Hepatocyte (in vitro differentiated cells): Measurements from ENCODE around the gene NPAS3. TPM values are rescaled to one million over a fixed set of nuclear protein-coding genes. Genes with fewer than 3 reads are reported as not detected.

Experiments used
- DNase-seq: peaks from one replicate; pipeline ENCODE4 v3.0.0-alpha.2; 2016; ENCODE audit warnings: low spot score
- H2AFZ ChIP-seq: fragments of 200-600 bp; sonication (generic); 2 replicates; pipeline ENCODE4 v1.6.0; 2016; ENCODE audit warnings: antibody characterized with exemption, mild to moderate bottlenecking
- H3K27ac ChIP-seq: fragments of 200-600 bp; sonication (generic); 2 replicates; pipeline ENCODE4 v1.5.1; 2016; ENCODE audit warnings: mild to moderate bottlenecking
- H3K27me3 ChIP-seq: fragments of 200-600 bp; sonication (generic); 2 replicates; pipeline ENCODE4 v1.6.1; 2016
- H3K36me3 ChIP-seq: fragments of 200-600 bp; sonication (generic); replicated peaks from 2 replicates; pipeline ENCODE4 v1.5.1; 2016; ENCODE audit warnings: low read depth; ENCODE audit not compliant: insufficient read depth
- H3K4me1 ChIP-seq: fragments of 200-600 bp; sonication (generic); 2 replicates; pipeline ENCODE4 v1.5.1; 2016; ENCODE audit warnings: mild to moderate bottlenecking, moderate library complexity; ENCODE audit not compliant: insufficient read depth
- H3K4me2 ChIP-seq: fragments of 200-600 bp; sonication (generic); 2 replicates; pipeline ENCODE4 v1.6.0; 2016
- H3K4me3 ChIP-seq: fragments of 200-600 bp; sonication (generic); 2 replicates; pipeline ENCODE4 v1.5.1; 2016; ENCODE audit warnings: mild to moderate bottlenecking
- H3K79me2 ChIP-seq: fragments of 200-600 bp; sonication (generic); 2 replicates; pipeline ENCODE4 v1.6.0; 2017; ENCODE audit warnings: mild to moderate bottlenecking
- H3K9me2 ChIP-seq: fragments of 200-600 bp; sonication (generic); replicated peaks from 2 replicates; pipeline ENCODE4 v1.6.0; 2017; ENCODE audit warnings: mild to moderate bottlenecking; ENCODE audit not compliant: insufficient read depth
- H3K9me3 ChIP-seq: fragments of 200-600 bp; sonication (generic); 2 replicates; pipeline ENCODE4 v1.5.1; 2016; ENCODE audit warnings: low read depth, mild to moderate bottlenecking
- H4K20me1 ChIP-seq: fragments of 200-600 bp; sonication (generic); 2 replicates; pipeline ENCODE4 v1.6.0; 2016; ENCODE audit warnings: mild to moderate bottlenecking; ENCODE audit not compliant: insufficient read depth, poor library complexity, severe bottlenecking
- EZH2 ChIP-seq: fragments of 200-600 bp; sonication (generic); IDR thresholded peaks from 2 replicates; pipeline ENCODE4 v1.6.1; 2016; ENCODE audit warnings: antibody characterized with exemption, mild to moderate bottlenecking, borderline replicate concordance
- EZH2phosphoT487 ChIP-seq: fragments of 200-600 bp; sonication (generic); IDR thresholded peaks from one replicate; pipeline ENCODE4 v1.6.1; 2018; ENCODE audit warnings: antibody characterized with exemption, mild to moderate bottlenecking, low read depth, moderate library complexity; ENCODE audit not compliant: unreplicated experiment, severe bottlenecking
- WGBS: methylation state at CpG from one replicate; pipeline ENCODE4 v1.1.6; 2016; ENCODE audit warnings: low lambda C conversion rate; ENCODE audit errors: missing lambda C conversion rate; 5-methylcytosine and 5-hydroxymethylcytosine counted together
- polyA plus RNA-seq: library from polyadenylated mRNA; unstranded; fragments of >200 nt; fragmentation: Nextera tagmentation; extraction: Ambion mirVana; gene quantifications from 2 replicates; pipeline ENCODE4 v1.2.1, GENCODE V29; 2016
- total RNA-seq: library from RNA; depleted of rRNA; stranded (reverse); fragments of >200 nt; gene quantifications from 2 replicates; pipeline ENCODE4 v1.2.3, GENCODE V29; 2014
- TF ChIP-seq, protein P1 (sequence below): fragments of 200-600 bp; sonication (generic); IDR thresholded peaks from 2 replicates; pipeline ENCODE4 v1.5.1; 2016; ENCODE audit warnings: antibody characterized with exemption, mild to moderate bottlenecking; ENCODE audit not compliant: poor library complexity

NPAS3 gene
- total and polyA plus RNA-seq, 2 experiments from 2014 or later, result 0.11 to 1.1 TPM

DNA sequence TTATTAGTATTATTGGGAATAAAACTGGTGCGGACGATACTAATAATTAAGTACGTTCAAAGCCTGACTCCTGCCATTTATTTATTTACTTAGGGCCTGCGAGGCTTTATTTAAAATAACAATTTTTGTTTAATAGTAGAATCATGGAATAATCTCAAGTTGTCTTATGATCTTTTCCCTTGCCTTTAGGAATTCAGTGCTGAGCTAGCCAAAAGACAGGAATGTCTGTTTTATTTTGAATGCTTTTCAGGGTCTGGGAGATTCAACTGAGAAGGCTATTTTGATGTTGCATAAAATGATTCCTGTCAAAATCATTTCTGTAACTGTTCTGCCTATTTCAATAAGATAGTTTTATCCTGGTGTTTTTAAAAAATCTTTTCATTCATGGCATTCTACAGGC lies 522.4 kb downstream of the NPAS3 start:
- no peak overlapping the region for H2AFZ ChIP-seq
- no peak for DNase-seq
- 90% methylated on average over 4 of the region's 4 CpGs for WGBS
- H3K4me3 ChIP-seq, result no peak overlapping the region
- H4K20me1 ChIP-seq, result no peaks in the 10 kb centered on the region
- no peaks in the 10 kb centered on the region for H3K9me3 ChIP-seq
- no peaks in the 10 kb centered on the region for H3K79me2 ChIP-seq
- no peaks in the 10 kb centered on the region for H3K27me3 ChIP-seq
- H3K4me2 ChIP-seq, result no peak overlapping the region
- H3K27ac ChIP-seq, result no peak overlapping the region
- H3K4me1 ChIP-seq, result peaks cover 7% of the 10 kb centered on the region
- H3K9me2 ChIP-seq, result no peaks in the 10 kb centered on the region
- TF ChIP-seq, protein P1, sequence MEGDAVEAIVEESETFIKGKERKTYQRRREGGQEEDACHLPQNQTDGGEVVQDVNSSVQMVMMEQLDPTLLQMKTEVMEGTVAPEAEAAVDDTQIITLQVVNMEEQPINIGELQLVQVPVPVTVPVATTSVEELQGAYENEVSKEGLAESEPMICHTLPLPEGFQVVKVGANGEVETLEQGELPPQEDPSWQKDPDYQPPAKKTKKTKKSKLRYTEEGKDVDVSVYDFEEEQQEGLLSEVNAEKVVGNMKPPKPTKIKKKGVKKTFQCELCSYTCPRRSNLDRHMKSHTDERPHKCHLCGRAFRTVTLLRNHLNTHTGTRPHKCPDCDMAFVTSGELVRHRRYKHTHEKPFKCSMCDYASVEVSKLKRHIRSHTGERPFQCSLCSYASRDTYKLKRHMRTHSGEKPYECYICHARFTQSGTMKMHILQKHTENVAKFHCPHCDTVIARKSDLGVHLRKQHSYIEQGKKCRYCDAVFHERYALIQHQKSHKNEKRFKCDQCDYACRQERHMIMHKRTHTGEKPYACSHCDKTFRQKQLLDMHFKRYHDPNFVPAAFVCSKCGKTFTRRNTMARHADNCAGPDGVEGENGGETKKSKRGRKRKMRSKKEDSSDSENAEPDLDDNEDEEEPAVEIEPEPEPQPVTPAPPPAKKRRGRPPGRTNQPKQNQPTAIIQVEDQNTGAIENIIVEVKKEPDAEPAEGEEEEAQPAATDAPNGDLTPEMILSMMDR, result no peak
- TF ChIP-seq EZH2phosphoT487 (no peak), EZH2 (no peak)
- H3K36me3 ChIP-seq, result no peaks in the 10 kb centered on the region

DNA sequence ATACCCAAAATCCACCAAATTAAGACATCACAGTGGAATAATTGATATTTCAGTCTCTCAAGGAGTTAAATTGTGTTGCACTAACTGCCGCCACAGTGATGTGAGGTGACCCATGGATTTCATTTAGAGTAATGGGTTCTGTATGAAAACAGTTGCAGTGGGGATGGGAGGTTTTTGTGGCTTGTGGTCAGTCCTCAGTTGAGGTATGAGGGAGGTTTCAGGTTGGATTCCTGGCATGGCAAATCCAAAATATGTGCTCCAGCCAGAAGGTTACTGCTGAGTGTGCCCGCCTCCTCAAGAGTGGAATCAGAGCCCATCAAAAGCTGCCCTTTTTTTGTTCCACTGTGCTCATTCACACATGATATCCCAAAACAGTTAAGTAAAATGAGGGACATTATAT lies 525.1 kb downstream of the NPAS3 start:
- Histone ChIP-seq H3K79me2 (no peaks in the 10 kb centered on the region), H3K27ac (no peak overlapping the region), H3K36me3 (no peaks in the 10 kb centered on the region), H3K4me1 (no peaks in the 10 kb centered on the region), H3K27me3 (no peaks in the 10 kb centered on the region), H3K4me2 (no peak overlapping the region), H4K20me1 (no peaks in the 10 kb centered on the region), H3K4me3 (no peak overlapping the region), H3K9me3 (no peaks in the 10 kb centered on the region), H2AFZ (no peak overlapping the region), H3K9me2 (no peaks in the 10 kb centered on the region)
- DNase-seq, result no peak
- 89% methylated on average over 2 of the region's 2 CpGs for WGBS
- TF ChIP-seq EZH2phosphoT487 (no peak), EZH2 (no peak)
- TF ChIP-seq, protein P1, result no peak

DNA sequence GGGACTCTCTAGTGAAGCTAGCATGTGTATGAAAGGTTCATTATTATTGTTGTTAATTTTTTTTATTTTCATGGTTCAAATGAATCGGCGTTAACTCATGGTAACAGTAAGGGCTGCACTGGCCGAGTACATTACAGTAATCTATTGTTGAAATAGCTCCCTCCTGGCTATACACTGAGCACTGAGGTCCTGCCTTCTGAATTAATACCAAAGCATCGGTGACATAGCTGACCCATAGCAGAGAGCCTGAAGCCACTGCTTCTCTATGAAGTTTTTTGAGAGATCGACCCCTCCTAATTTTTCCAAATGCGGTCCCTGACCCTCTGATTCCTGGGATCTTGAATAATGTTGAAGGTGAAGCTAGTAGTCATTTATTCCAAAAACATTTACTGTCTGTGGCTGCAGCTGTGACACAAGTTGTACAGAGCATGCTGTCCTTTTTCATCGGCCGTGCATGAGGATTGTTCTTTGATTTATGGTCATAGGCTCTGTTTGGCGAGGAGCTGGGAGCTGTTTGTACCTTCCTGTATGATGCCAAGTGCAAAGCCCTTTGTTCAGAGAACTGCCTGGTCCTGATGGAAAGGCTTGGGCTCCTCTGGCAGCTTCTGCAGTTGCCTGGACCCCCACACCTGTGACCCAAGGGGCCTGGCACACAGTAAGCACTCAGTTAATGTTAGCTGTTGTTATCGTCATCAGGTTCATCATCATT lies 525.7 kb downstream of the NPAS3 start:
- TF ChIP-seq EZH2 (no peak), EZH2phosphoT487 (no peak)
- no peaks in the 10 kb centered on the region for H3K9me3 ChIP-seq
- H3K4me1 ChIP-seq, result no peaks in the 10 kb centered on the region
- DNase-seq, result no peak
- H3K27me3 ChIP-seq, result no peaks in the 10 kb centered on the region
- H3K36me3 ChIP-seq, result no peaks in the 10 kb centered on the region
- H3K4me3 ChIP-seq, result no peak overlapping the region
- H3K4me2 ChIP-seq, result no peak overlapping the region
- WGBS, result 85% methylated on average over 10 of the region's 10 CpGs
- H3K27ac ChIP-seq, result no peak overlapping the region
- no peaks in the 10 kb centered on the region for H3K9me2 ChIP-seq
- no peaks in the 10 kb centered on the region for H4K20me1 ChIP-seq
- H2AFZ ChIP-seq, result no peak overlapping the region
- no peaks in the 10 kb centered on the region for H3K79me2 ChIP-seq

DNA sequence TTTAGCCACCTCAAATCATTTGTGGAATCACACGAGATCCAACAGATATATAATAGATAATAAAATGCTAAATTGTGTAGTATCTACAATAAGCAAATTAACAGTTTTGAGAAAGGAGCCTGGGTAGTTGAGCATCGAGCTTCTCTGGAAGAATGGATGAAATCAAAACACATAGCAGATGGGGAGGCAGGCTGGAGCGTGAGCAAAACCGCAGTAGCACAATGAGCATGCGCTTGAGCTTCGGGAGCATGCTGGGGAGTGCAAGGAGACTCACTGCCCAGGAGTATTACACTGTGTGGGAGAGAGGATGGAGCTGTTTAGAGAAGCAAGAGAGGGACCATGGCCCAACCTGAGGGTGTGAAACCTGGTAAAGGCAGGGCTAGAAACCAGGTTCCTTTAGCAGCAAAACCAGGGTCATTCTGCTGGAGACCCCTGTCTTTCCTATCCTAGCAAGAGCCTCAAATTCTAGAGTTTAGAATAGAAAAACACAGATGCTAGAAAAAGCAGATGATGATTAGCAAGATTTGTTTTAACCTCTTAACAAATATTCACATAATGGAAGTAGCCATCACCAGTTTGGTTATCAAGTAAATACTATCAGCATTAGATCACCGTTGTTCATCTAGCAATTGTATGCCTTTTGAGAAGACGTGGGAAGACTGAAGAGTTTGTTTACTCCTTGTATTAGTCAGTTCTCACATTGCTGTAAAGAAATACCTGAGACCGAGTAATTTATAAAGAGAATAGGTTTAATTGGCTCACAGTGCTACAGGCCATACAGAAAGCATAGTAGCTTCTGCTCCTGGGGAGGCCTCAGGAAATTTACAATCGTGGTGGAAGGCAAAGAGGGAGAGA lies 527.4 kb downstream of the NPAS3 start:
- TF ChIP-seq EZH2, result no peak
- no peak for TF ChIP-seq EZH2phosphoT487
- TF ChIP-seq, protein P1, result no peak
- Histone ChIP-seq H3K36me3 (no peaks in the 10 kb centered on the region), H3K27me3 (no peaks in the 10 kb centered on the region), H3K79me2 (no peaks in the 10 kb centered on the region), H3K9me3 (no peaks in the 10 kb centered on the region), H3K4me3 (no peak overlapping the region), H2AFZ (no peak overlapping the region), H4K20me1 (no peaks in the 10 kb centered on the region), H3K4me1 (no peaks in the 10 kb centered on the region), H3K9me2 (no peaks in the 10 kb centered on the region), H3K27ac (no peak overlapping the region), H3K4me2 (no peak overlapping the region)
- 70% methylated on average over 10 of the region's 10 CpGs for WGBS
- no peak for DNase-seq
